ENCODE data around the gene ANKS1B. TPM values are rescaled to one million over a fixed set of nuclear protein-coding genes. Genes with fewer than 3 reads are reported as not detected.

Gene ANKS1B
- total RNA-seq, 1 experiment from 2014 or later = 5.8 TPM

GRCh38 chr12:98780261-98780660 is 1204.5 kb downstream of the ANKS1B start (continued):
- TF ChIP-seq ELF4 (CRISPR knock-in tag; IDR thresholded peaks at IDR 0.05; ENCODE audit: low read depth) = no peak

GRCh38 chr12:98772818-98773217 is 1211.9 kb downstream of the ANKS1B start:
- ATAC-seq = no peak
- DNase-seq (ENCODE audit: low spot score) = no peak
- Mint-ChIP-seq H3K4me1 (0 out of 2 replicates have a peak, but pooled peaks cover 3% of the 10 kb centered on the region), H3K27me3 (ENCODE audit: low read depth) (no peaks in the 10 kb centered on the region; the same call in 1 of the 2 replicates), H3K36me3 (peaks cover 7% of the 10 kb centered on the region), H3K9me3 (peaks cover 11% of the 10 kb centered on the region), H3K4me3 (no peak overlapping the region), H3K27ac (no peak overlapping the region)
- CTCF ChIA-PET = no interaction called here
- TF ChIP-seq NFE2L1 (CRISPR knock-in tag; IDR thresholded peaks at IDR 0.05) = no peak
- TF ChIP-seq, protein P1, sequence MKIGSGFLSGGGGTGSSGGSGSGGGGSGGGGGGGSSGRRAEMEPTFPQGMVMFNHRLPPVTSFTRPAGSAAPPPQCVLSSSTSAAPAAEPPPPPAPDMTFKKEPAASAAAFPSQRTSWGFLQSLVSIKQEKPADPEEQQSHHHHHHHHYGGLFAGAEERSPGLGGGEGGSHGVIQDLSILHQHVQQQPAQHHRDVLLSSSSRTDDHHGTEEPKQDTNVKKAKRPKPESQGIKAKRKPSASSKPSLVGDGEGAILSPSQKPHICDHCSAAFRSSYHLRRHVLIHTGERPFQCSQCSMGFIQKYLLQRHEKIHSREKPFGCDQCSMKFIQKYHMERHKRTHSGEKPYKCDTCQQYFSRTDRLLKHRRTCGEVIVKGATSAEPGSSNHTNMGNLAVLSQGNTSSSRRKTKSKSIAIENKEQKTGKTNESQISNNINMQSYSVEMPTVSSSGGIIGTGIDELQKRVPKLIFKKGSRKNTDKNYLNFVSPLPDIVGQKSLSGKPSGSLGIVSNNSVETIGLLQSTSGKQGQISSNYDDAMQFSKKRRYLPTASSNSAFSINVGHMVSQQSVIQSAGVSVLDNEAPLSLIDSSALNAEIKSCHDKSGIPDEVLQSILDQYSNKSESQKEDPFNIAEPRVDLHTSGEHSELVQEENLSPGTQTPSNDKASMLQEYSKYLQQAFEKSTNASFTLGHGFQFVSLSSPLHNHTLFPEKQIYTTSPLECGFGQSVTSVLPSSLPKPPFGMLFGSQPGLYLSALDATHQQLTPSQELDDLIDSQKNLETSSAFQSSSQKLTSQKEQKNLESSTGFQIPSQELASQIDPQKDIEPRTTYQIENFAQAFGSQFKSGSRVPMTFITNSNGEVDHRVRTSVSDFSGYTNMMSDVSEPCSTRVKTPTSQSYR (CRISPR knock-in tag; IDR thresholded peaks at IDR 0.05) = no peak
- no peak for TF ChIP-seq ZNF263 (CRISPR knock-in tag; IDR thresholded peaks at IDR 0.05; ENCODE audit: low read depth)
- TF ChIP-seq GABPB1 (CRISPR knock-in tag; IDR thresholded peaks at IDR 0.05) = no peak
- TF ChIP-seq, protein P2, sequence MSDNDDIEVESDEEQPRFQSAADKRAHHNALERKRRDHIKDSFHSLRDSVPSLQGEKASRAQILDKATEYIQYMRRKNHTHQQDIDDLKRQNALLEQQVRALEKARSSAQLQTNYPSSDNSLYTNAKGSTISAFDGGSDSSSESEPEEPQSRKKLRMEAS (CRISPR knock-in tag; IDR thresholded peaks at IDR 0.05) = no peak
- no peak for TF ChIP-seq OVOL2 (CRISPR knock-in tag; IDR thresholded peaks at IDR 0.05; ENCODE audit: borderline replicate concordance)
- no peak for TF ChIP-seq FOXK1 (CRISPR knock-in tag; IDR thresholded peaks at IDR 0.05)
- TF ChIP-seq GTF2I (CRISPR knock-in tag; conservative IDR thresholded peaks at IDR 0.05) = no peak
- TF ChIP-seq RELA (CRISPR knock-in tag; IDR thresholded peaks at IDR 0.05; ENCODE audit: borderline replicate concordance) = no peak
- POLR2A ChIA-PET = no interaction called here

DNA sequence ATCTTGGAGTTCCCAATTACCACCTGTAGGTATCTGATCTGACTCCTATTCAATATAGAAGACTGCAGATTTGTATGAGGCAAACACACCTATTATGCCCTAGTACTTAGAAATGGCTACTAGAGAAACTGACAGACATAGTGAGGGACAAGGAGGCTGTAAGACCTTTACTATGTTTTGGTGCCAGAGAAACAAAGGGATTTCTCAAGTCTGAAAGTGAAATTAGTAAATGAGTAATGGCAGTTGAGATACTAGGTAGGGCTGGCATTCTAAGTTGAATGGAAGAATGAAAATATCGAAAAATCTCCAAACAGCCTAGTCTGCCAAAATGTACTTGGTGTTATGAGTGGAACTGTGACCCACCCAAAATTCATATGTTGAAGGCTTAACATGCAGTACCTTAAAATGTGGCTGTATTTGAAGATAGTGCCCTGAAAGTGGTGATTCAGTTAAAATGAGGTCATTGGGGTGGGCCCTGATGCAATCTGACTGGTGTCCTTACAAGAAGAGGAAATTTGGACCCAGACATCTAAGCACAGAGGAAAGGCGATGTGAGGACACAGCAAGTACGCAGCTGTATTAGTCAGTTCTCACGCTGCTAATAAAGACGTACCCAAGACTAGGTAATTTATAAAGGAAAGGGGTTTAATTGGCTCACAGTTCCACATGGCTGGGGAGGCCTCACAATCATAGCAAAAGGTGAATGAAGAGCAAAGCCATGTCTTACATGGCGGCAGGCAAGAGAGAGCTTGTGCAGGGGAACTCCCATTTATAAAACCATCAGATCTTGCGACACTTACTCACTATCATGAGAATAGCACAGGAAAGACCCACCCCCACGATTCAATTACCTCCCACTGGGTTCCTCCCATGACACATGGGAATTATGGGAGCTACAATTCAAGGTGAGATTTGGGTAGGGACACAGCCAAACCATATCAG is 1212.7 kb downstream of the ANKS1B start:
- no peak overlapping the region for H3K27ac Mint-ChIP-seq

GRCh38 chr12:98770230-98770629 is 1214.5 kb downstream of the ANKS1B start:
- peaks cover 7% of the 10 kb centered on the region for H3K36me3 Mint-ChIP-seq
- TF ChIP-seq NFE2L1 (CRISPR knock-in tag; IDR thresholded peaks at IDR 0.05) (no peak), FOXP1 (CRISPR knock-in tag; IDR thresholded peaks at IDR 0.05; ENCODE audit: borderline replicate concordance) (no peak), SMAD3 (CRISPR knock-in tag; IDR thresholded peaks at IDR 0.05; ENCODE audit: borderline replicate concordance) (no peak), ATF2 (CRISPR knock-in tag; IDR thresholded peaks at IDR 0.05; ENCODE audit: borderline replicate concordance, low read depth) (no peak), NFYB (CRISPR knock-in tag; conservative IDR thresholded peaks at IDR 0.05; ENCODE audit: low read depth) (no peak), E2F4 (CRISPR knock-in tag; IDR thresholded peaks at IDR 0.05; ENCODE audit: borderline replicate concordance, low read depth) (no peak), TP53 (CRISPR knock-in tag; IDR thresholded peaks at IDR 0.05) (no peak), FOXK1 (CRISPR knock-in tag; IDR thresholded peaks at IDR 0.05) (no peak), PRRX2 (CRISPR knock-in tag; IDR thresholded peaks at IDR 0.05) (no peak), MYBL2 (CRISPR knock-in tag; IDR thresholded peaks at IDR 0.05) (no peak), ATF3 (CRISPR knock-in tag; conservative IDR thresholded peaks at IDR 0.05) (no peak), OVOL2 (CRISPR knock-in tag; IDR thresholded peaks at IDR 0.05; ENCODE audit: borderline replicate concordance) (no peak)
- TF ChIP-seq, protein P3, sequence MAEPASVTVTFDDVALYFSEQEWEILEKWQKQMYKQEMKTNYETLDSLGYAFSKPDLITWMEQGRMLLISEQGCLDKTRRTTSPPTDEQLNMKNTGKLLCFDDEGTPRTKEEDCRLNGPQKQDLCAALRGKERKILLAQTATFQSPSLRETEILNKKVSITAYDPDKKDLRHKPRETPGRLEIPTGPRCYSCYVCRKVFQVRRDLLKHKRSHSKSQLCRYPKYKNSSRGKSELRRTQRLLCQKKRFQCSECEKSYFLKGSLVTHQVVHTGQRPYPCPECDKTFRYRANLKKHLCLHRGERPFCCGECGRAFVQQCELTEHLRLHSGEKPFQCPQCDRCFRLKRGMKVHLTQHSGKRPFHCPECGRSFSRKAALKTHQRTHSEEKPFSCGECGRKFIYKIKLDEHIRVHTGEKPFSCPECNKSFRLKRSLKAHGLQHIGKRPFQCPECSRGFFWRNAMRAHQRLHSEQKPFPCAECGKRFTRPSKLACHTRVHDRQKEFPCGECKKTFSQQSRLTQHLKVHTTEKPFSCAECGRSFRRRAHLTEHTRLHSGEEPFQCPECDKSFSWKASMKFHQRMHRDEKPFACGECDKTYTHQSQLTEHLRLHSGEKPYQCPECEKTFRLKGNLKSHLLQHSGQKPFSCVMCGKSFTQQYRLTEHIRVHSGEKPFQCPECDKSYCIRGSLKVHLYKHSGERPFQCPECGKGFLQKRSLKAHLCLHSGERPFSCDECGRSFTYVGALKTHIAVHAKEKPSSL (CRISPR knock-in tag; conservative IDR thresholded peaks at IDR 0.05) = no peak

More for the DNA sequence above, 1212.7 kb downstream of the ANKS1B start:
- ATAC-seq (no peak), DNase-seq (ENCODE audit: low spot score) (no peak)
- H3K4me1 Mint-ChIP-seq = 0 out of 2 replicates have a peak, but pooled peaks cover 3% of the 10 kb centered on the region
- no peak overlapping the region for H3K4me3 Mint-ChIP-seq
- H3K9me3 Mint-ChIP-seq = peaks cover 11% of the 10 kb centered on the region
- no peak for TF ChIP-seq ZNF317 (CRISPR knock-in tag; IDR thresholded peaks at IDR 0.05; ENCODE audit: borderline replicate concordance, low read depth)
- no peak for TF ChIP-seq SP1 (CRISPR knock-in tag; conservative IDR thresholded peaks at IDR 0.05)
- ChIA-PET POLR2A (no interaction called here), CTCF (no interaction called here)
- peaks cover 7% of the 10 kb centered on the region for H3K36me3 Mint-ChIP-seq
- no peaks in the 10 kb centered on the region; the same call in 1 of the 2 replicates for H3K27me3 Mint-ChIP-seq (ENCODE audit: low read depth)

More at GRCh38 chr12:98770230-98770629, 1214.5 kb downstream of the ANKS1B start:
- Mint-ChIP-seq H3K9me3 (peaks cover 11% of the 10 kb centered on the region), H3K27me3 (ENCODE audit: low read depth) (no peaks in the 10 kb centered on the region; the same call in 1 of the 2 replicates), H3K27ac (no peak overlapping the region), H3K4me1 (0 out of 2 replicates have a peak, but pooled peaks cover 3% of the 10 kb centered on the region), H3K4me3 (no peak overlapping the region)
- DNase-seq (ENCODE audit: low spot score) (no peak), ATAC-seq (no peak)
- ChIA-PET POLR2A (no interaction called here), CTCF (no interaction called here)
